Stimulated activated CD8-positive, alpha-beta memory T cell treated with anti-CD3 and anti-CD28 coated beads, Interleukin-15, amount 100 ng/mL, for 48 hours (primary cell): Measurements from ENCODE around the gene CETN3.
A peak's percentile ranks its signal among the peaks of the same experiment; 100 is the strongest.

Source experiments
- DNase-seq, 2 donors: peaks; one replicate each; pipeline ENCODE4 v3.0.0-alpha.2; 2020; ENCODE audit warnings: low read depth in 2 of 2

Gene CETN3

GRCh38 chr5:90409318-90410177 is at the start of gene CETN3:
Gene CETN3 (minus strand): TSS chr5:90409756. CDS start chr5:90409661, 95 bp downstream.
- DNase-seq, result peak; percentile 82 to 85

- DNase-seq, result no peak
These were observed 37.4 kb upstream of the CETN3 start for GRCh38 chr5:90446961-90447360.

- no peak for DNase-seq
These were observed 31.1 kb upstream of the CETN3 start for GRCh38 chr5:90440644-90441043.

- no peak for DNase-seq
These were observed 28.5 kb upstream of the CETN3 start for GRCh38 chr5:90438100-90438499.

GRCh38 chr5:90437663-90438062 is 28.1 kb upstream of the CETN3 start:
- no peak for DNase-seq

GRCh38 chr5:90434116-90434714 is 24.7 kb upstream of the CETN3 start:
- DNase-seq, result peak; percentile 8 to 18

- DNase-seq, result no peak
These were observed 14.7 kb upstream of the CETN3 start for GRCh38 chr5:90424245-90424644.

- DNase-seq, result no peak
These were observed 11.6 kb upstream of the CETN3 start for GRCh38 chr5:90421136-90421535.

GRCh38 chr5:90418214-90418613 is 8.7 kb upstream of the CETN3 start:
- no peak for DNase-seq

- no peak for DNase-seq
These were observed 714 bp upstream of the CETN3 start for GRCh38 chr5:90410178-90410762.

GRCh38 chr5:90408571-90409317 is 812 bp downstream of the CETN3 start:
- no peak for DNase-seq

- DNase-seq, result no peak
These were observed 3.1 kb downstream of the CETN3 start for GRCh38 chr5:90406466-90406865.

GRCh38 chr5:90402521-90403255 is 6.9 kb downstream of the CETN3 start:
- DNase-seq, result no peak

GRCh38 chr5:90399251-90399650 is 10.3 kb downstream of the CETN3 start:
- no peak for DNase-seq

- no peak for DNase-seq
These were observed 10.8 kb downstream of the CETN3 start for GRCh38 chr5:90398726-90399125.

- no peak for DNase-seq
These were observed 14.6 kb downstream of the CETN3 start for GRCh38 chr5:90395005-90395404.

- DNase-seq, result no peak
These were observed 18.6 kb downstream of the CETN3 start for GRCh38 chr5:90390928-90391327.

- no peak for DNase-seq
These were observed 19.2 kb downstream of the CETN3 start for GRCh38 chr5:90390326-90390725.

GRCh38 chr5:90387508-90387907 is 22.0 kb downstream of the CETN3 start:
- no peak for DNase-seq

GRCh38 chr5:90386099-90386710 is 23.4 kb downstream of the CETN3 start:
- DNase-seq, result no peak

- no peak for DNase-seq
These were observed 25.2 kb downstream of the CETN3 start for GRCh38 chr5:90384389-90384788.
